Measurements from ENCODE around the gene DUSP3.

- TF ChIP-seq CTCF (IDR thresholded peaks at IDR 0.05) (no peak), EP300 (IDR thresholded peaks at IDR 0.05) (no peak), POLR2A (IDR thresholded peaks at IDR 0.05; ENCODE audit: low read depth) (no peak), POLR2AphosphoS5 (IDR thresholded peaks at IDR 0.05) (no peak)
Measured at GRCh38 chr17:43767053-43767712, 11.6 kb downstream of the DUSP3 start.

All from esophagus muscularis mucosa (tissue), 4 donors.